Left colon (tissue), 2 donors: ENCODE results near the gene KDM4B. TPM values are rescaled to one million over a fixed set of nuclear protein-coding genes. Genes with fewer than 3 reads are reported as not detected.

Experiments used
- ATAC-seq: fragments of 200-7000 bp; cut with Tn5 transposase; one replicate; pipeline ENCODE4 v1.9.1; 2020; ENCODE audit warnings: mild to moderate bottlenecking, moderate library complexity
- DNase-seq, 2 donors: peaks; one replicate each; pipeline ENCODE4 v3.0.0-alpha.2; 2020
- intact Hi-C, 2 donors: fragments of 100-400 bp; cut with DNase I in 1 of 2; cut with micrococcal nuclease in 1 of 2; formaldehyde crosslinking; loops; one replicate each; pipeline versions ENCODE4 v1.11.2 to v1.14.0; 2022; cut with DNase I, micrococcal nuclease
- total RNA-seq, 2 donors: library from RNA; stranded (reverse); fragmentation: NEBNext Ultra II Directional; extraction: Animal tissue kit (Norgen Biotek cat#: 25700); gene quantifications; one replicate each; pipeline ENCODE4 v1.2.1, GENCODE V29; 2021
- donor health status: DM: no; HTN: no; CAD: no.
- donor health status: DM: yes; HTN: yes; CAD: no.

Gene KDM4B
- total RNA-seq, 2 donors from 2014 or later: 43.9 to 46.2 TPM

DNA sequence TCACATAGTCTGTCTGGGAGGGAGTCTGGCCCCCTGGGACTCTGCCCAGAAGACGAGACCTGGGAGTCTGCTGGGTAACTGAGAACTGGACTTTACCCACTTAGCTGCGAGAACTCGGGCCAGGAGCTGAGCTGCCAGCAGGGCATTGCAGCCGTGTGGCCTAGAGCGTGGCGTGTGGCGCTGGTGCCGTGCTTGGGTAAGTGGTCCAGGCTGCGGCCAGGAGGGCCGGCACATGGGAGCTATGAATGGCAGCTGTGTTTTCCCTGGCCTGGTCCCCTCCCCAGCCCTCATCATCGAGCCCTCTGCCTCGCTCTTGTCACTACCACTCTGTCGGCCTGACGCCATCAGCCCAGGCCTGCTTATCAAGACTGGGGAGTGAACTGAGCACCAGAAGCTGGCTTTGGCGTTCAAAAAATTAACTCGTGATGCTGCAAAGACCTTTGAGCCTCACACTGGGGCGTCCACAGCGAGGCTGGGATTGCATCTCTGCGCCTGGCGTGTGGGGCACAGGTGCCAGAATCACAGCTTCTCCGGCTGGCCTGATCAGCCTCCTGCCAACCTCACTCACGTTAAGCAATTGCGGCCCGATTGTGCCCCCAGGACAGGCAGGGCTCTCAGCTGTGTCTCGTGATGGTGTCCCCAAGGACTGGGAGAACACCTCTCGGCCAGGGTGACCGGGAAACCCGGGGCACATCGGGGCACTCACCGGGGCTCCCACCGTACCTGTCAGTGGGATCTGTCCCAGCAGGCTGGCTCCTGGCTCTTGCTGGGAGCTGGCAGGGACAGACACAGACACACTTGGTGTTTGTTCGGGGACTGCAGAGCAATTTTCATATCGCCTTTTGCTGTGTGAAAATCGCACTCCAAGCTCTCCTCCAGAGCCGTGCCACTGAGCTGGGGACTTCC lies 85.9 kb downstream of the KDM4B start:
- intact Hi-C loops: no loop called here
- ATAC-seq: no peak

DNA sequence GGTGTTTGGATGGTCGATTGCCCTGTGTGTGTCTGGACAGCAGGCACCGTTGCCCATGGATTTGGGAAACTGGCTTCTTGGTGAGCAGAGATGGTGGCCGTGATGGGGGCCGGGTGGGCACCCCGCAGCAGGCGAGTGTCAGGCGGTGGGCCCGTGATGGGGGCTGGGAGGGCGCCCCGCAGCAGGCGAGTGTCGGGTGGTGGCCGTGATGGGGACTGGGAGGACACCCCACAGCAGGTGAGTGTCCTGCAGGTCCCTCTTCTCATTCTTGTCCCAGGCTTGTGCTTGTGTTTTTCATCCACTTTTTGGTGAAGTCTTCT lies 86.5 kb downstream of the KDM4B start:
- ATAC-seq (no peak), DNase-seq (no peak)
- intact Hi-C loops: no loop called here

More for the DNA sequence above, 85.9 kb downstream of the KDM4B start:
- no peak for DNase-seq

DNA sequence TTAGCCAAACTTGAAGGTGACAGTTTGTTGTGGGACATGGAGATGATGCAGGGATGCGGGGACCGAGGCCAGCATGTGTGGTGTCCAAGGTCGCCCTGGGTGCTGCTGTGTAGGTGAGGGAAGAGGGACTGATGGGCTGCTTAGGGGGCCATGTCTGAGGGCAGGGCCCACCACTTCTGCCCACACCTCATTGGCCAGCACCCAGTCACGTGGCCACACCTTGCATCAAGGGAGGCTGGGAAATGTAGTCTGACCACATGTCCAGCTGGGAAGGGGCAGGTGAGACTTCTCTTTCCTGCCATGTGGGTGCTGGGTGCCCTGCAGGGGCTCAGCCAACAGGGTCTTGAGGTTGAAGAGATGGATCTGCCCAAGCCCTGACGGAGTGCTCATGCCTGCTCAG lies 88.9 kb downstream of the KDM4B start:
- DNase-seq (no peak), ATAC-seq (peak; percentile 28)
- intact Hi-C loops: no loop called here

DNA sequence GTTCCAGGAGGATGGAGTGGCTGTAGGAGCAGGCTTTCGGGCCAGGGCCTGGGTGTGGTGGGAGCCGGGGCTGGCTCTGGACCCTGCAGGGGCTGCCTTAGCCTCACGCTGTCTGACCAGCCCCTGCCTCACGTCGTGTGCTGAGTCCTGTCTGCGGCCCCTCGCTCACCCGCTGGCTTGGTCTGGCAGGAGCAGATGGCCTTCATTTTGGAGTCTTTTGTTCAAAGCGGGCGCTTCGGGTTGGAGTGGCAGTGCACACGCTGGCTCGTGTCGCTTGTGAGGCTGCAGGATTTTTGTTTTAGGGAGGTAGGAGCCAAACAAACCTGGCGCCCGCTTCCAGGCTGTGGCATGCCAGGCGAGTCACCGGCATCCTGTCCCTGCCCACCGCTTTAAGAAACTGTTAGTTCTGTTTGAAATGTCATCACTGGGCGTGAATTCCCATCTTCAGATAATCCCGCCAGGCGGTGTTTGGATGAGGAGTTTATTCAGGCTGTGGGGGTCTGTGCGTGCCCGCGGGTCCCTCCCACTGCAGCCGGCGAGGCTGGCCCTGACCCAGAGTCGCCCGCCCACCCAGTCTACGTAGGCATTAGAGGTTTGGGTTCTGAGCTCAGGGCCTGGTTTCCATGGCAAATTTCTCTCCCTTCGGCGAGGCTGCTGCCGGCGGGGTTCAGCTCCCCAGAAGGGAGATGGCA lies 89.8 kb downstream of the KDM4B start:
- DNase-seq (no peak), ATAC-seq (no peak)
- intact Hi-C loops: no loop called here

DNA sequence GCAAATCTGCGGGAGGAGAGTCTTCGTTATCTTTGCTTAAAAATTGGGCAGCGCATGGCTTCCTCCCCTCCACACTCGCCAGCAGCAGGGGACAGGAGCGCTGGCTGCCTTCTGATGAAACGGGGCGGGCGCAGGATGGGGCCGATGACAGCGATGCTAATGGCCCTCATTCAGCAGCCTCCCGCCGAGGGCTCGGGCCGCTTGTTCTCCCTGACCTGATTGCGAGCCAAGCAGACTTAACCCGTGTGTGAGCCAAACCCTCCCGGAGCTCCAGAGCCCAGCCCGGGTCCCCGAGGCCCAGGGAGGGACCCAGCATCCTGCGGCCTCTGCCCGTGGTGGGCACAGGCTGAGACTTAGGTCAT lies 90.3 kb downstream of the KDM4B start:
- DNase-seq: no peak
- intact Hi-C loops: no loop called here

DNA sequence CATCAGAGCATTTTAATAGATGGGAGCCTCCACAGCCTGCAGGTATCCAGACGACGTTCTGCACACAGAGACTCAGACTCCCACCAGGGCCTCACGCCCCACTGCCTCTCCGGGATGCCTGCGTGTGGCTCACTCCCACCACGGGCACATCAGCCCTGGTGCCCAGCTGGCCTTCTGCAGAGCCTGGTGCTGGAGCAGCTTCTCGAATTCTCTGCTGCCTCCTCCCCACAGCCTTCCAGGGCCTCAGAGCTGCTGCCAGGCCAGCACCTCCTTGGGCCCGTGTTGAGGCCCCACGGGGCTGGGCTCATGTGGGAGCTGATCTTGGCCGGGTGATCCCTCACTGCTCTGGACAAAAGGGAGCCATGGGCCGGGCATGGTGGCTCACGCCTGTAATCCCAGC lies 90.9 kb downstream of the KDM4B start:
- intact Hi-C loops: no loop called here
- DNase-seq (no peak), ATAC-seq (no peak)

More for the DNA sequence above, 90.3 kb downstream of the KDM4B start:
- no peak for ATAC-seq

DNA sequence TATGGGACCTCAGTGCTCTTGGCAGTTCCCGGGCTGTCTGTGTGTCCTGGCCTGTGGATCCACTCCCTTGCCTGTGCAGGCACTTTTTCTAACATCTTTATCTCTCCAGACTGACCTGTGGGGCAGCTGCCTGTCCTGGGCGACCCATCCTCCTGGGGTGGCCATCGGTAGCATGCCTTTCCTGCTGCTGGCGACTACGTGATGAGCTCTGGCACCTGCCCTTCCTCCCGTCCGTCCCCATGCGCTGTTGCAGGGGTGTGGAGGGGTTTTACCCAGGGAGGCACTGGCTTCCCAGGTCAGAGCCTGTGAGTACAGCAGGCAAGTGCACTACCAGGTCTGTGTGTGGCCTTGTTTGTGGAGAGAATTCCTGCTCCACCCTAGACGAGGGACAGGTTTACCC lies 93.3 kb downstream of the KDM4B start:
- no peak for DNase-seq
- no peak for ATAC-seq
- intact Hi-C loops: no loop called here

DNA sequence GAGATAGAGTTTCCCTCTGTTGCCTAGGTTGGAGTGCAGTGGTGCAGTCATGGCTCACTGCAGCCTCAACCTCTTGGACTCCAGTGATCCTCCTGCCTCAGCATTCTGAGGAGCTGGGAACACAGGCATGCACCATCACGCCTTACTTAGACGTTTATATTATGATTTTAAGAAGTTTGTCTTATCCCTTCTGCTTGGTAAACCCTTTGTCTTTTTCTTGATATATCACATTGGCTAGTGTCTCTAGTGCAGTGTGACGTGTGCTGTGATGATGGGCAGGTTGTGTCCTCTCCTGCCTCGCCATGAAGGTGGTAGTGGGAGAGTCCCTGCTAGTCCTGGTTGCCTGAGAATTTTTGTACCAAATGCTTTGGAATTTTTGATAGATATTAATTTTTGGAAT lies 93.9 kb downstream of the KDM4B start:
- DNase-seq (no peak), ATAC-seq (no peak)
- intact Hi-C loops: no loop called here

DNA sequence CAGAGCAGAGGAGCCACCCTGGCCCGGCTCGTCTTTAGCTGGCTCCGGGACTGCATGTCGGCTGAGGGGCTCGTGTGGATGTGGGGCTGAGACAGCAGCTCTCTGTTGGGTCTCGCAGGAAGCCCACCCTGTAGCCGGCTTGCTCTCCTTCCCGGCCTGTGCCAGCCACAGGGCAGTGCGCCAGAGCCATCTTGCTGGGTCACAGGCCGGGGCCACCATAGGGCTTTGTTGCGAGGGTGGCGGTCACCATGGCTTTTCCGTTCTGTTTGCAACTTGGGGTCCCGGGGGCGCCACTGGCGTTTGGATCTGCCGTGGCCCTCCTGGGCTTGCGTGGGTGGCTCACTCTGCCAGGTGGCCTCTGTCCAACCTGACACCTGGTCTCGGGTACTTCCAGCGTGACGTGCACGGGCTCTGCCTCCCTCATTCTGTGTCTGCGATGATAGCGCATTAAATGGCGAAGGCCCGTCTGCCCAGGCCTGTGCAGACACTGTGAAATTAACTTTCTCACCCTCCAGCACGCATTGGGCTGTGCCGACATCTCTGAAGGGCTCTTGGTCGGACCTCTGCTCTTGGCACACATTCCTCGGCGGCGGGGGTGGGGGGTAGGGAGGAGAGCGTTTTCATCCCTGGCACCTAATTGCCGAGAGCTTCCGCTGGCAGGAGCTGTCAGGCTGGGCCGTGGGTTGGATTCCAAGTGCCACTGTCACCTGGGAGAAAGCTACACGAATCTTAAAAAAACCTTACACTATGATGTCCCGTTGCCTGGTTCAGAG lies 95.1 kb downstream of the KDM4B start:
- intact Hi-C loops: no loop called here

DNA sequence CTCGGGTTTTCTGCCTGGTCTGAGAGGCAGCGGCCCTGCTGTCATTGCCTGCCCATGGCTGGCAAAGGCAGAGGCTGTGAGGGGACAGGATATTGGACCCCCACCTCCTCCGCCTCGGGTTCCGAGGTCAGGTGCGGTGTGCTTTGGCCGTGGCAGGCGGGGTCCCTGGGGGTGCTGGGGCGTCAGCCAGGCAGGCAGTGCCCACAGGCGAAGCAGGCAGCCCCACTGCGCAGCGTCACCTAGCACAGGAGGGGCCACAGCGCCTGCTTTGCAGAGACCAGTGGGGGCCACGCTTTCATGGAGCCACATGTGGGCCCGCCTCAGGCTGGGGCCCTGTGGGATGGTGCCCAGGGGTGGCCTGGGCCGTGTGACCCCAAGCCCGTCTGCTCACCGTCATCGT lies 96.0 kb downstream of the KDM4B start:
- no peak for ATAC-seq
- intact Hi-C loops: no loop called here
- no peak for DNase-seq

More for the DNA sequence above, 95.1 kb downstream of the KDM4B start:
- no peak for ATAC-seq
- no peak for DNase-seq

DNA sequence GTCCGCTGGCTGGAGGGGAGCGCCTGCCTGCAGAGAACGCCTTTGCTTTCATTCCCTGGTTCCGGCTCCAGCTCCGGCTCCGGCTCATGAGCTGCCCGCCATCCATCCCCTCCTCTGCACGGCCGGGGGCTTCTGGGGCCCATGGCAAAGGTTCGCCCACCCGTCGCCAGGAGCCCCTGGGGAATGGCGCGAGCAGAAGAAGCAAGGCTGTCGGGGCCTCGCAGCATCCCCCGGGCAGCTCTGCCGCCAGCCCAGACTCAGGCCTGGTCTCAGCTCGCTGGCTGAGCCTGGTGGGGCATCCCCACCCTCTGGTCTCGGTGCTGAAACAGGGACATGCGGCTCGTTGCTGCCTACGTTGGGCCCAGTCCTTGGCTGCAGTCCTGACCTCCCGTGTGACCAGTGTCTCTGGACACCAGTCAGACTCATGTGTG lies 96.8 kb downstream of the KDM4B start:
- no peak for ATAC-seq

DNA sequence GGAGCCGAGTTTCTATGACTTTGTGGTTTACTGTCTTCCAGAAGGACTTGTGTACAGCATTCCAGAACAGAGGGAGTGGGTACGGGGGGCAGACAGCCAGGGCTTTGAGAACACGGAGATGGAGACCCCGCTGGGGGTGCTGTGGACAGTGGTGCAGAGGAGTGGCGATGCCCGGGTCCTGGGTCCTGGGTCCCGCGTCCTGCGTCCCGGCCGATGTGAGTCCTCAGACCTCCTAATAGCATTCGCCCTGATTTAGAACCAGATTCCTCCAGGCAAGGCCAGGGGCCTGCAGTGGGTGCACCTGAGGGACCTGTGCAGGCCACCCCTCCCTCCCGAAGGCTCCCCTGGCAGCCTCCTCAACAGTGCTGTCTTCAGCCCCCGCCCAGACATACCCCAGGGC lies 97.9 kb downstream of the KDM4B start:
- intact Hi-C loops: no loop called here
- no peak for DNase-seq
- no peak for ATAC-seq

More for the DNA sequence above, 96.8 kb downstream of the KDM4B start:
- intact Hi-C loops: no loop called here
- no peak for DNase-seq

DNA sequence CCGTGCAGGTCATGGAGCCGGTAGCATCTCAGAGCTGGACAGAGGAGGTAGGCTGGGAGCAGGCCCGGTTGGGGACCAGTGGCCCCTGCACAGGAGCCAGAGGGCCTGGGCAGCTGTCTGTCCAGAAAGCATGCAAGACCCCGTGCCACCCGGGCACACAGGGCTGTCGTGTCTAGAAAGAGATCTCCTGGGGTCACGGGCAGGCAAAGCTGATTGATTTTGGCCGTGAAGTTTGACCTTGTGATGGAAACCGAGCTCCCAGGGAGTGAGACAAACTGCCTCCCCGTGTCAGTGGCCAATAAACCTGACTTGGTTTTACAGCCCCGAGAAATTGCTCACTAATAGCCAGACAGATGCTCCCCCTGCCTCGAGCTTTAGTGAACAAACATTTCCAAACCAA lies 98.8 kb downstream of the KDM4B start:
- ATAC-seq (no peak), DNase-seq (no peak)
- intact Hi-C loops: no loop called here

DNA sequence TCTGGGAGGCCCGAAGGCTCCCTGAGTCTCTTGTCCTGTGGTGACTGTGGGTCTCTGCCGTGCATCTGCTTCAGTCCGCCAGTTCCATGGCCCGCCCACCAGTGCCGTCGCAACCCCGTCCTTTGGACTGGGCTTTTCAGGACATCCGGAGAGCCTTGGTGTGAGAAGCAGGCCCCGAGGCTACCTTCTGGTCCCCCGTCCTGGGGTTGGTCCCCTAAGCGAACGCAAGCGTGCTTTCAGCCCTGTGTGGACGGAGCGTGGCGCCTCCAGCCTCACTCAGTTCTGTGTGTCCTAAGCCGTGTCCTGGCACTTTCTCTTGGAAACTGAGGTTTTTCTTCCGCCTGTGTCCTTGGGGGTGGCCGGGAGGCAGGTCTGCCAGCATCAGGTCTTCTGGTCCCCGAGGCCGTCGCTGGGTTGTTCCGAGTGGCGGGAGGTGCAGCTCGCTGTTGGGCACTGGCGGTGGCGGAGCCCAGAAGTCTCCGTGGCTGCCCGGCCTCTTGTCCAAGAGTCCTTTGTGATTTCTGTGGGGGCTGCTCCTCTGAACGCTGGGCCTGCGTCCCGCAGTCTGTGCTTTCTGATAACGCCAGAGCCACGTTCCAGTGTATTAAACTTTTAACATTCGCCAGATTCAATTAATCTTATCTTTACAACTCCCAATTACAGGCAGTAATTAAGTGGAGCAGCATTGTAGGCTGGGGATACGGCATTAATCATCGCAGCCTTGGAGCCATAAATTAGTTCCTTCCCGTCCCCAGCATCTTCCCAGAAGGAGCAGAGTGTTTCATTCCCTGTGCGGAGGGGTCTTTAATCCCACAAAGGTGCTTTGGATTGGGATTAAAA lies 99.5 kb downstream of the KDM4B start:
- intact Hi-C loops: no loop called here
- DNase-seq: no peak
- ATAC-seq: no peak

DNA sequence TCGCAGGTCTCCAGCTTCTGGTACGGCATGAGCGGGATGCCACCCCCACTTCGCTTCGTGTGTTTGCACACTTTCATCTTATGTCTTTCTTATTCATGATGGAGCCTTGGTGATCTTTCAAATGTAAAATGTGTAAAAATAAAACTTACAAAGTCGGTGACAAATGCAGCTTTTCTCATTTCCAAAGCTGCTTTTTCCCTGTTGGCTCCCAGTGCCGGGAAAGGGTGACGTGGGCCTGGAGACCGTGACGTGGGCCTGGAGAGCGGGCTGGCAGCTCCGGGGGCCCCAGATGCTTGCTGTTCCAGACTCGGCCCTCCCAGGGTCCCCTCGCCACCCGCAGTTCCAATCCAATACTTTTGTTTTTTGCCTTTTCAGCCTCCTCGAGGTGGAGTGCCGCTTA lies 101.4 kb downstream of the KDM4B start:
- ATAC-seq (no peak), DNase-seq (no peak)
- intact Hi-C loops: no loop called here

DNA sequence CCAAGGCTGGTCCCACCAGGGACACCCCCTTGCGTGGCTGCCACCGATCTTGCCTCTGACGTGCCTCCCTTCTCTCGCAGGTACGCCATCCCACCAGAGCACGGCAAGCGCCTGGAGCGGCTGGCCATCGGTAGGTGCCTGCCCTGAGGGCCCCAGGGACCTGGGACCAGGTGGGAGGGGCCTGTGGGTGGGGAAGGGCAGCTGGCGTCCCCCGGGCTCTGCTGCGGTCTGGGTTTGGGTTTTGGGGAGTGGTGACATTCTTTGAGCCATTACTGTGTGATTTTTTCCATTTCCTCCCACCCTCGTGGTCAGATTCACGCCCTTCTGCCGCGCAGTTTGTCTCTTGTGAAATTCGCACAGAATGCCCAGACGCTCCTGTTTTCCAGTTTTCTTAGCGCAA lies 102.0 kb downstream of the KDM4B start:
- DNase-seq (no peak), ATAC-seq (no peak)
- intact Hi-C loops: no loop called here

DNA sequence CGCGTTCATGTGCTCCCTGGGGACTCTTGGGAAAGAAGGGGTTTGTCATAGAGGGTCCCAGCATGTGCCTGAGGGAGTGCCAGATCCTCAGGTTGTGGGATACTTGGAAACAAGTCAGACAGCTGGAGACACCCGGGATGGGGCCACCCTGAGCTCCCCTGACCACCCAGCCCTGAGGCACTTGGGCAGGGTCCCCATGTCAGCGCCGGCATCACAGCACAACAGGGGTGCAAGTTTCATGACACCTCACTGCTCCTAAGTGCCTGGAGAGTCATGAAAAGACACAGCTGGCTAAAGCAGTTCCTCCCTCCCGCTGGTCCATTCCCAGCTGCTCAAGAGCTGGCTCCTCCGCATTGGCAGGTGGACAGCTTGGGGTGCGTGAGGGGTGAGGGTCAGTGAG lies 102.7 kb downstream of the KDM4B start:
- intact Hi-C loops: no loop called here
- no peak for DNase-seq
- no peak for ATAC-seq

DNA sequence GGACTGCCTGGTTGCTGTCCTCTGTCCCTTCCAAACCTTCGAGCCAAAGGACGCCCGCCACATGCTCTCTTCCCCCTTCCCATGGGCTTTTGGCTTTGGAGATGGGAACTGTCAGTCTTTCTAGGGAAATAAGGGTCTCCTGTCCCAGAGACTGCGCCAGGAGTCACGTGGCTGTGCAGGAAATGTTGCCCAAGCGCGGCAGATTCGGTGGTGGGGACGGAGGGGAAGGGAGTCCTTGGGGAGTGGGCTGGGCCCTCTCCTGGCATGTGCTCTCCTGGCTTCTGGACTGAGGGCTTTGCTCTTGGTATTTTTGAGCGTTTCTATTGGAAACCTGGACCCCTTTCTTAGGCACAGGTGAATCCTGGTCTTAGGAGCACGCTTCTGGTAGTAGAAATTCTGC lies 103.2 kb downstream of the KDM4B start:
- intact Hi-C loops: no loop called here
- no peak for ATAC-seq

More for the DNA sequence above, 103.2 kb downstream of the KDM4B start:
- DNase-seq: no peak
